ENCODE measurements around the gene ENTPD3. TPM values are rescaled to one million over a fixed set of nuclear protein-coding genes. Genes with fewer than 3 reads are reported as not detected.

Gene ENTPD3
- total and polyA plus RNA-seq, 2 of the 13 experiments (the other 11 are each of a cell fraction or from before 2014, with no cell fraction given) = 0.07 TPM; not detected in 1

- TF ChIP-seq NRL (CRISPR knock-in tag; IDR thresholded peaks at IDR 0.05; ENCODE audit: borderline replicate concordance) (peak; percentile 72), E2F5 (CRISPR knock-in tag; conservative IDR thresholded peaks at IDR 0.05) (0 out of 2 replicates have a peak, but pooled peaks have one; percentile 53), ZNF660 (CRISPR knock-in tag; IDR thresholded peaks at IDR 0.05; ENCODE audit: borderline replicate concordance, low read depth) (no peak), ZBTB43 (CRISPR knock-in tag; conservative IDR thresholded peaks at IDR 0.05) (no peak), AKNA (CRISPR knock-in tag; IDR thresholded peaks at IDR 0.05; ENCODE audit: borderline replicate concordance) (no peak), POLR2AphosphoS2 (IDR thresholded peaks at IDR 0.05; ENCODE audit: low read depth, low read length) (0 out of 2 replicates have a peak, but pooled peaks have one; percentile 71), ZNF558 (CRISPR knock-in tag; IDR thresholded peaks at IDR 0.05; ENCODE audit: borderline replicate concordance) (peak; percentile 82; the same call in 1 of the 2 replicates), HNRNPLL (IDR thresholded peaks at IDR 0.05; ENCODE audit: low read depth, low read length, poor library complexity, severe bottlenecking) (peak; percentile 88), HCFC1 (IDR thresholded peaks at IDR 0.05; ENCODE audit: low read depth, low read length) (peak; percentile 37), GPN1 (CRISPR knock-in tag; IDR thresholded peaks at IDR 0.05; ENCODE audit: borderline replicate concordance) (no peak), ZNF678 (CRISPR knock-in tag; IDR thresholded peaks at IDR 0.05) (no peak), CSRNP2 (CRISPR knock-in tag; conservative IDR thresholded peaks at IDR 0.05; ENCODE audit: low read depth) (peak; percentile 77; the same call in 1 of the 2 replicates), DMTF1 (CRISPR knock-in tag; IDR thresholded peaks at IDR 0.05) (no peak), MIXL1 (CRISPR knock-in tag; IDR thresholded peaks at IDR 0.05) (peak; percentile 19; the same call in 1 of the 2 replicates), ZNF33B (CRISPR knock-in tag; IDR thresholded peaks at IDR 0.05) (peak; percentile 69), U2AF2 (IDR thresholded peaks at IDR 0.05; ENCODE audit: low read depth, low read length) (no peak)
Measured at GRCh38 chr3:40456940-40457823, 70.2 kb downstream of the ENTPD3 start, which contains the start of gene RPL14 (continued).
